SK-N-SH treated with all-trans-retinoic acid at 6 μM for 48 hours (cell line): ENCODE measurements around the gene ALPP.
"Not testable (repeated sequence)": the region's sequence is repeated elsewhere in the genome, so short reads cannot be mapped to it uniquely, and the experiment has no call there.

Experiments
- ATAC-seq: fragments of 200-7000 bp; cut with Tn5 transposase; 3 replicates; pipeline ENCODE4 v1.9.1; 2020; ENCODE audit warnings: mild to moderate bottlenecking, moderate library complexity
- ARNTL ChIP-seq: fragments of 450-650 bp; formaldehyde crosslinking; IDR thresholded peaks from 2 replicates; pipeline ENCODE4 v1.5.0; 2020; ENCODE audit warnings: low read depth, mild to moderate bottlenecking, moderate library complexity, borderline replicate concordance
- CREB5 ChIP-seq: fragments of 250-450 bp; sonication (Bioruptor Pico); IDR thresholded peaks from 2 replicates; pipeline ENCODE4 v1.5.1; 2020; ENCODE audit warnings: low read depth, mild to moderate bottlenecking, moderate library complexity
- CSDC2 ChIP-seq: fragments of 250-450 bp; sonication (Bioruptor Pico); IDR thresholded peaks from 2 replicates; pipeline ENCODE4 v1.5.0; 2020; ENCODE audit warnings: mild to moderate bottlenecking, moderate library complexity
- CSRNP3 ChIP-seq: fragments of 250-450 bp; sonication (Bioruptor Pico); IDR thresholded peaks from 2 replicates; pipeline ENCODE4 v1.5.1; 2021; ENCODE audit warnings: mild to moderate bottlenecking, moderate library complexity
- ESRRG ChIP-seq: fragments of 250-450 bp; sonication (Bioruptor Pico); IDR thresholded peaks from 2 replicates; pipeline ENCODE4 v1.6.1; 2021; ENCODE audit warnings: mild to moderate bottlenecking
- OSR1 ChIP-seq: fragments of 250-450 bp; sonication (Bioruptor Pico); IDR thresholded peaks from 2 replicates; pipeline ENCODE4 v1.8.0; 2022; ENCODE audit warnings: moderate library complexity, mild to moderate bottlenecking, inconsistent platforms
- RARB ChIP-seq: fragments of 250-450 bp; sonication (Bioruptor Pico); IDR thresholded peaks from 2 replicates; pipeline ENCODE4 v1.8.0; 2021; ENCODE audit warnings: mild to moderate bottlenecking, moderate library complexity
- TOX ChIP-seq: fragments of 250-450 bp; sonication (Bioruptor Pico); IDR thresholded peaks from 2 replicates; pipeline ENCODE4 v1.8.0; 2021; ENCODE audit warnings: mild to moderate bottlenecking, moderate library complexity, borderline replicate concordance
- TSHZ2 ChIP-seq: fragments of 250-450 bp; sonication (Bioruptor Pico); IDR thresholded peaks from 2 replicates; pipeline ENCODE4 v1.5.0; 2020; ENCODE audit warnings: mild to moderate bottlenecking, moderate library complexity
- ZC3H10 ChIP-seq: fragments of 250-450 bp; sonication (Bioruptor Pico); IDR thresholded peaks from 2 replicates; pipeline ENCODE4 v1.5.1; 2021; ENCODE audit warnings: mild to moderate bottlenecking, moderate library complexity
- ZFP3 ChIP-seq: fragments of 250-450 bp; sonication (Bioruptor Pico); IDR thresholded peaks from 2 replicates; pipeline ENCODE4 v1.5.0; 2020; ENCODE audit warnings: mild to moderate bottlenecking, moderate library complexity
- ZFP30 ChIP-seq: fragments of 450-650 bp; formaldehyde crosslinking; IDR thresholded peaks from 2 replicates; pipeline ENCODE4 v1.5.0; 2022; ENCODE audit warnings: mild to moderate bottlenecking, moderate library complexity
- ZNF8 ChIP-seq: fragments of 450-650 bp; formaldehyde crosslinking; IDR thresholded peaks from 2 replicates; pipeline ENCODE4 v1.5.0; 2020; ENCODE audit warnings: mild to moderate bottlenecking, moderate library complexity
- TF ChIP-seq, protein P1 (sequence below): fragments of 250-450 bp; sonication (Bioruptor Pico); IDR thresholded peaks from 2 replicates; pipeline ENCODE4 v1.8.0; 2021; ENCODE audit warnings: low read depth, mild to moderate bottlenecking, moderate library complexity, borderline replicate concordance

ALPP gene

DNA sequence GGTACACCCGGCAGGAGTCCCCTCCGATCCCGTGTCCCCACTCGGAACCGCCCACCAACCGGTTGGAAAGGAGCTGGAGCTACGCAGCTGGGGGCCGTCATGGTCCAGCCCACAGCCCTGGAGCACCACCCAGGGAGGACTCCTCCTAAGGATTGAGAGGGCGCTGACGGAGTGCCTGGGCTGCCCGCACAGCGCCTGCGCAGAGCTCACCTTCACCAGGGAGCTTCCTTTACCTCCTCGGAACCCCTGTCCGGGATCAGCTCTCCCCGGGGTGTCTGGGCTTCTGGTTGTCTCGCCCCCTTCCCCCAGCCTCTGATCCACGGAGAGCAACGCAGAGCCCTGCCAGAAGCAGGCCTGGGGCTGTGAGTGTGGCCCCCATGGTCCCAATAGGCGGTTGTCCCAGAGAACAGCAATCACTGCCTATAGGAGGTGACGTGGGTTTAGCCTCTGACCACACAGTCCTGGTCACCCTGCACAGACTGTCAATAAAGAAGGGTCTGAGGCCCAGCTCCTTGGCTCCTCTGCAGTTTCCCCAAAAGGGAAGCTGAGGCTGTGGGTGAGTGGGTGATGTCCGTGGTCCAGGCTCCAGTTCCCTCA is 42.7 kb downstream of the ALPP start:
- TF ChIP-seq TOX (CRISPR knock-in tag) (no peak), ZNF8 (CRISPR knock-in tag) (no peak), ZFP3 (CRISPR knock-in tag) (no peak), ZC3H10 (CRISPR knock-in tag) (no peak), OSR1 (CRISPR knock-in tag) (no peak), TSHZ2 (CRISPR knock-in tag) (no peak), CREB5 (CRISPR knock-in tag) (no peak), ESRRG (CRISPR knock-in tag) (no peak), RARB (CRISPR knock-in tag) (no peak), CSDC2 (CRISPR knock-in tag) (no peak), ZFP30 (CRISPR knock-in tag) (no peak), ARNTL (CRISPR knock-in tag) (no peak)
- TF ChIP-seq, protein P1, sequence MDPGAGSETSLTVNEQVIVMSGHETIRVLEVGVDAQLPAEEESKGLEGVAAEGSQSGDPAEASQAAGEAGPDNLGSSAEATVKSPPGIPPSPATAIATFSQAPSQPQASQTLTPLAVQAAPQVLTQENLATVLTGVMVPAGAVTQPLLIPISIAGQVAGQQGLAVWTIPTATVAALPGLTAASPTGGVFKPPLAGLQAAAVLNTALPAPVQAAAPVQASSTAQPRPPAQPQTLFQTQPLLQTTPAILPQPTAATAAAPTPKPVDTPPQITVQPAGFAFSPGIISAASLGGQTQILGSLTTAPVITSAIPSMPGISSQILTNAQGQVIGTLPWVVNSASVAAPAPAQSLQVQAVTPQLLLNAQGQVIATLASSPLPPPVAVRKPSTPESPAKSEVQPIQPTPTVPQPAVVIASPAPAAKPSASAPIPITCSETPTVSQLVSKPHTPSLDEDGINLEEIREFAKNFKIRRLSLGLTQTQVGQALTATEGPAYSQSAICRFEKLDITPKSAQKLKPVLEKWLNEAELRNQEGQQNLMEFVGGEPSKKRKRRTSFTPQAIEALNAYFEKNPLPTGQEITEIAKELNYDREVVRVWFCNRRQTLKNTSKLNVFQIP (CRISPR knock-in tag) = no peak
- ATAC-seq = no peak

DNA sequence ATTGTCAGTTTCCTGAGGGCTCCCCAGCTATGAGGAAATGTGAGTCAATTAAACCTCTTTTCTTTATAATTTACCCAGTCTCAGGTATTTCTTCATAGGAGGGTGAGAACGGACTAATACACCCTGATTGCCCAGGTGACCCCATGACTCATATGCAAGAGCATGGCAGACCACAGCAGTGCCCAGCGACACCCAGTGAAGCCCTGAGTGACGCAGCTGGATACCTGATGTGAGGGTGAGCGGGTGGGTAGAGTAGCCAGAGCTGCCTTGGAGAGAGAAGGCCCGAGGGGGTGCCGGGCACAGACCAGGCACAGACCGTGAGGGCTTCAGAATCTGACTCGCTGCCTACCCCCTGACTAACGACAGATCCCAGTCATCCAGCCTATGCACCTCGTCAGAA is 43.5 kb downstream of the ALPP start:
- ATAC-seq = no peak
- TF ChIP-seq OSR1 (CRISPR knock-in tag) (no peak), CSRNP3 (no peak), TSHZ2 (CRISPR knock-in tag) (no peak), RARB (CRISPR knock-in tag) (no peak), ZFP3 (CRISPR knock-in tag) (no peak)

DNA sequence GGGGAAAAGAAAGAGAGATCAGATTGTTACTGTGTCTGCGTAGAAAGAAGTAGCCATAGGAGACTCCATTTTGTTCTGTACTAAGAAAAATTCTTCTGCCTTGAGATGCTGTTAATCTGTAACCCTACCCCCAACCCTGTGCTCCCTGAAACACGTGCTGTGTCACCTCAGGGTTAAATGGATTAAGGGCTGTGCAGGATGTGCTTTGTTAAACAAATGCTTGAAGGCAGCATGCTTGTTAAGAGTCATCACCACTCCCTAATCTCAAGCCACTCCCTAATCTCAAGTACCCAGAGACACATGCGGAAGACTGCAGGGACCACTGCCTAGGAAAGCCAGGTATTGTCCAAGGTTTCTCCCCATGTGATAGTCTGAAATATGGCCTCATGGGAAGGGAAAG is 44.4 kb downstream of the ALPP start:
- not testable (repeated sequence) for ATAC-seq

- not testable (repeated sequence) for ATAC-seq
Observed at GRCh38 chr2:232423407-232423806, 44.9 kb downstream of the ALPP start.
